ENCODE measurements around the gene HEPN1.

DNA sequence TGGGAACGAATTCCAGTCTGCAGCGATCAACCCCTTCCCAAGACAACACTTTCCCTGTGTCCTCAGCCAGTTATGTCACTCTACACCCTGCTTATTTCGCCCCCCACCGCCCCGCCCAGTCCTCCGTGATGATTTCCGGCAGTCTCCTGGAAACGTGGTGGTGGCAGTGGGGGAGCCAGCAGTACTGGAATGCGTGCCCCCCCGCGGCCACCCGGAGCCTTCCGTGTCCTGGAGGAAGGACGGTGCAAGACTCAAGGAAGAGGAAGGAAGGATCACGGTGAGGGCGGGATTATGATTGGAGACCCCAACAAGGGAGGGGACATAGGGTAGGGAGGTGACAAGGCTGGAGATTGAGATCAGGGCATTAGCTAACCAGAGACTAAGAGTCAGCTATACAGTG is 49.7 kb upstream of the HEPN1 start:
- no peak for TF ChIP-seq HBP1 (CRISPR knock-in tag; IDR thresholded peaks at IDR 0.05)
- TF ChIP-seq SMC3 (conservative IDR thresholded peaks at IDR 0.05; ENCODE audit: insufficient read depth, low read depth, low read length) = no peak
- TF ChIP-seq SIN3A (IDR thresholded peaks at IDR 0.05; ENCODE audit: borderline replicate concordance in 2 of 2, control insufficient read depth in 1 of 2, low read depth in 2 of 2, low read length in 2 of 2) = no peak
- no peak for TF ChIP-seq MAFF (IDR thresholded peaks at IDR 0.05; ENCODE audit: low read length)
- TF ChIP-seq ZBTB34 (CRISPR knock-in tag; IDR thresholded peaks at IDR 0.05) = no peak
- TF ChIP-seq KAT7 (CRISPR knock-in tag; IDR thresholded peaks at IDR 0.05; ENCODE audit: borderline replicate concordance) = no peak
- no peak for TF ChIP-seq ARID3A (IDR thresholded peaks at IDR 0.05; ENCODE audit: borderline replicate concordance, low read depth, low read length)

Data from K562 (cell line).